22Rv1 (cell line): Measurements from ENCODE around the gene NAA40.

Experiments
- H3K27ac ChIP-seq: fragments of 450-650 bp; 2 replicates; pipeline ENCODE4 v1.5.1; 2017
- ZFX ChIP-seq: fragments of 450-650 bp; IDR thresholded peaks from 2 replicates; pipeline ENCODE4 v1.6.1; 2017; ENCODE audit warnings: antibody characterized with exemption, borderline replicate concordance
- TF ChIP-seq, protein P1 (sequence below): fragments of 450-650 bp; IDR thresholded peaks from 2 replicates; pipeline ENCODE4 v1.5.1; 2017; ENCODE audit warnings: mild to moderate bottlenecking

NAA40 gene

DNA sequence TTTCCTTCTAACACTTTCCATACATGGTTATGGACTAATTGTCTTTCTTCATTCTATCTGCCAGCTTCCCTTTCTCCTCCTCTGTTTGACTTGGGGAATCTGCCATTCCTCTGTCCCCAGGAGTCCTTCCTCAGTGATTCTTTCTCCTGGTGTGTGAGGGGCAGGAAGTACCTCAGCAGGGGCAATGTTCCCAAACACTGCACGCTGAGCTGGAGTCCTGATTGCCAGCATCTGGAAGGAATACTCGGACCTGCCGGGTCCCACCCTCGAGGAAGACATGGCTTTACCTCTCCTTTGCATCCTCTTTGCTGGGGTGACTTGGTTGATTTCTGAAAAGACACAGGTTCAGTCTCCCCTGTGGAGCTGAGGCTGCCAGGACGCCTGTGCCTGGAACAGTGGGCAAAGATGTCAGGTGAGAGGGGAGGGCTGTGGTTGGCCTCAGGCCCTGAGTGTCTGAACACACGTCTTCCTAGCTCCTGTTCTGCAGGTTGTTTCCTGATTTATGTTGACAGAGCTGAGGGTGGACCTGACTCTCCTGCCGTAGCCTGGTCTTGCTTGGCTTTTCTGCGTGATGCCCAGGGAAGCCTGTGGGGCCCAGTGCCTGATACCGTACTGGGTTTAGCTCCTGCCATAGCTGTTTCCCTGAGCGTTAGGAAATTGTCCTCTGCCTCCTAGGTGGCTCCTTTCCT is 39.9 kb downstream of the NAA40 start:
- peak overlapping the region; percentile 20; the same call in 1 of the 2 replicates for H3K27ac ChIP-seq
- TF ChIP-seq, protein P1, sequence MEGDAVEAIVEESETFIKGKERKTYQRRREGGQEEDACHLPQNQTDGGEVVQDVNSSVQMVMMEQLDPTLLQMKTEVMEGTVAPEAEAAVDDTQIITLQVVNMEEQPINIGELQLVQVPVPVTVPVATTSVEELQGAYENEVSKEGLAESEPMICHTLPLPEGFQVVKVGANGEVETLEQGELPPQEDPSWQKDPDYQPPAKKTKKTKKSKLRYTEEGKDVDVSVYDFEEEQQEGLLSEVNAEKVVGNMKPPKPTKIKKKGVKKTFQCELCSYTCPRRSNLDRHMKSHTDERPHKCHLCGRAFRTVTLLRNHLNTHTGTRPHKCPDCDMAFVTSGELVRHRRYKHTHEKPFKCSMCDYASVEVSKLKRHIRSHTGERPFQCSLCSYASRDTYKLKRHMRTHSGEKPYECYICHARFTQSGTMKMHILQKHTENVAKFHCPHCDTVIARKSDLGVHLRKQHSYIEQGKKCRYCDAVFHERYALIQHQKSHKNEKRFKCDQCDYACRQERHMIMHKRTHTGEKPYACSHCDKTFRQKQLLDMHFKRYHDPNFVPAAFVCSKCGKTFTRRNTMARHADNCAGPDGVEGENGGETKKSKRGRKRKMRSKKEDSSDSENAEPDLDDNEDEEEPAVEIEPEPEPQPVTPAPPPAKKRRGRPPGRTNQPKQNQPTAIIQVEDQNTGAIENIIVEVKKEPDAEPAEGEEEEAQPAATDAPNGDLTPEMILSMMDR = no peak
- TF ChIP-seq ZFX = no peak

DNA sequence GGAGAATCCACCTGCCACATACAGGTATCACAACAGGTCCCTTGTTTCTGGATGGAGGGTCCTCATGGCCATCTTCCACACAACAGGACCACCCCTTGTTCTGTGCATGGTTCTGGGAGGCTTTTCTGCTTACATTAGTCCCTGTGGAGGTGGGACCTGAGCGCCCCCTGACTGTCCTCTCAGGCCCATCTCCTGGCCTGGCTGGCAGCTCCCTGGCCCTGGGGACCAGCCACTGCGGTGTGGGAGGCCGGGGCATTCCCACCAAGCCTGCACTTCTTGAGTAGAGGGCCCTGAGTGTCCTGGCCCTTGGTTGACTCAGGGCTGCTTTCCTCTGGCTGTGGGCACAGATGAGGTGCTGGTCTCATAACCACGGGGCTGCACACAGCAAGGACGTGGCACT is 40.6 kb downstream of the NAA40 start:
- H3K27ac ChIP-seq = peak overlapping the region; percentile 20; the same call in 1 of the 2 replicates
- TF ChIP-seq, protein P1 = no peak
- TF ChIP-seq ZFX = no peak

DNA sequence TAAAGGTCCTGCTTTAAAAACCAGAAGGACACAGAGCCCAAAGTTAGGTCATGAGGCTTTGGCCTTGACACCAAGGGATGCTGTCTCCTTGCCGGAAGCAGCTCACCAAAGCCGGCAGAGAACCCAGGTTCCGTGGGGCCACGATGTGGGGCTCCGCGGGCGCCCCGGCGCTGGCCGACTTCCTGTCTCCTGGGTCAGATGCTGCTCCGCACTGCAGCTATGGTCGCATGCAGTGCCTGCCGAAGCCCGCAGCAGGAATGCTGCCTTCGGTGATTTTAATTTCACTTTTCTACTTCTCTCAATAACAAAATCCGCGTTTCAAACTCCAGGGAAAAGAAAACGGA is 47.0 kb downstream of the NAA40 start:
- TF ChIP-seq, protein P1 = no peak
- no peak for TF ChIP-seq ZFX
- H3K27ac ChIP-seq = peak overlapping the region; percentile 90

DNA sequence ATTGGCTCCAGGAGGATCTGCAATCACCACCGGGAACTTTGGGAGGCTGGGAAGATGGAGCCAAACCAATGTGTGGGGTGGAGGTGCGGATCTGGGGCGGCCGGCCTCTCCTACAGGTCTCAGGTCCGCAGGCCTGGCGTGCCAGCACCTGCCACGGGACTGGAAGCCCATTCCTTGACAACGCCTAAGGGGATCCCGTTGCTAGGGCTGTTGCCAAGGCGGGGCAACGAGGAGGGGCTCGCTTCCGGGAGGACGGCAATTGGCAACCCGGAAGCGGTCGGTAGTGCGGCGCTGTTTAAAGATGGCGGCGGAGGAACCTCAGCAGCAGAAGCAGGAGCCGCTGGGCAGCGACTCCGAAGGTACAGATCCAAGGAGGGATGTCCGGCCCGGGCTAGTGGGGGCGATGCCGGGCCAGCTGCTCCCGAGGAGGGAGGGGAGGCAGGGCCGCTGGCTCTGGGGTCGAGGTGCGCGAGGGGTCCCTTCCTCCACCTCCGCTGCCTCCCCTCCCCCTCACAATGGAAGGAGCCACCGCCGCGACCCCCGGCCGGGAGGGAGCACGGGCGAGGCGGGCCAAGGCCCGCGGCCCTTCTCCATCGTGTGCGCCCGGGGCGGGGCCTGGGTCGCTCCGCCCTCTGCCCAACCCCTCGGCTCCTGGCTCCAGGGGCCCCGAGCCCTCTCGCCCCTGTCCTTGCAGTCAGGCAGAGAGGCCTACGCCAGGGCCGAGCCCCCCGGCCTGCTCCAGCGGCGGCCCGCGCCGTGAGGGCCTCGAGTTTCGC is 47.5 kb downstream of the NAA40 start, which contains the start of gene OTUB1:
OTUB1 (plus strand) TSS at position 283 of the 776 bp plus-strand sequence; CDS start at position 302, 19 bp downstream.
- TF ChIP-seq ZFX = no peak
- TF ChIP-seq, protein P1 = no peak
- H3K27ac ChIP-seq = peak within 1 kb of the TSS; percentile 90

DNA sequence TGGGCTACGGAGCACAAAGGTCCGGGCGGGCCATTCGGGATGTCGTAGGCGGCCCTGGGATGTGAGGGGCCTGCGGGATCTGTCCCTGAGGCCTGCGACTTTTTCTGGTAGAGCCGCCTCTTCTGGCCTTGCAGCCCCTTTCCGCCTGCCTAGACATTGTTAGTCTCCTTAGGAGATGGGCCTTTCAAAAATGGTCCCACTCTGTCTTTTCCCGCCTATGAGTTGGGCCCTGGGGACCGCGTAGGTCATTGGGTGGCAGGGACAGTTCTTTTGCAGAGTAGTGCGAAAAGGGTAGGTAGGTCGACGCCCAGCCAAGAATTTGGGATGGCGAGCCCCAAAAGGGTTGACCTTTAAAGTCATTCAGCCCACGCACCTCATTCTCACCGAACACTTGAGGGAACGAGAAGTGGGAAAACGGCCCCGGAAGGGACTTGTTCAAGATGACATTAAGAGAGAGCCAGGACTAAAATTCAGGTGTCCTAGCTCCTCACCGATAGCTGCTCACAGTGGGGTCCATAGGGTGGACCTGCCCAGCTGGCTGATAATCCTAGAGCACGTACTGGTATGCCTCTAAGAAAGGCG is 48.2 kb downstream of the NAA40 start:
- peak overlapping the region; percentile 90 for H3K27ac ChIP-seq
- no peak for TF ChIP-seq ZFX
- TF ChIP-seq, protein P1 = no peak

DNA sequence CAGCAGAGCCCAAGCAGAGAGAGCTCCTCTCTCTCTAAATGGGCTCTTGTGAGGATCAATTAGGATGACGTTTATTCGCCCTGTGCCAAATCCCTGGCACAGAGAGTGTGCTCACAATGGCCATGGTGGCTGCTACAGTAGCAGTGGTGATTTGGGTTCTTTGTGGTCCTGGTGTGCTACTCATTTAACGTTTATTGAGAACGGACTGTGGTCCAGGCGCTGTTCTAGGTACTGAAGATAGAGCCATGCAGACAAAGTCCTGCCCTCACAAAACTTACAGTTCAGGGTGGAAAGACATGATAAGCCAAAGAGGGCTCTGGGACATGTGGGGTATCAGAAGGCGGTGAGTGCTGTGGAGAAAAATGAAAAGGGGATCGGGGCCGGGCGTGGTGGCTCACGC is 52.8 kb downstream of the NAA40 start:
- TF ChIP-seq ZFX = no peak
- TF ChIP-seq, protein P1 = no peak
- H3K27ac ChIP-seq = no peak overlapping the region
